Measurements from ENCODE around the gene LMTK3. TPM values are rescaled to one million over a fixed set of nuclear protein-coding genes. Genes with fewer than 3 reads are reported as not detected.

The LMTK3 gene
- total RNA-seq, 1 donor from 2014 or later, result 0.11 TPM

GRCh38 chr19:48478339-48479256 lies 33.0 kb downstream of the LMTK3 start:
- intact Hi-C loops (cut with DNase I), result no loop called here
- no peak for DNase-seq (ENCODE audit: low spot score in 2 of 2)
- no peak for TF ChIP-seq CTCF (IDR thresholded peaks at IDR 0.05)
- Histone ChIP-seq H3K4me3 (no peak overlapping the region), H3K27me3 (no peaks in the 10 kb centered on the region), H3K4me1 (peaks cover 8 to 9% of the 10 kb centered on the region in 2 donors), H3K36me3 (peaks cover 36 to 56% of the 10 kb centered on the region in 2 donors), H3K9me3 (no peaks in the 10 kb centered on the region), H3K27ac (no peak overlapping the region)

DNA sequence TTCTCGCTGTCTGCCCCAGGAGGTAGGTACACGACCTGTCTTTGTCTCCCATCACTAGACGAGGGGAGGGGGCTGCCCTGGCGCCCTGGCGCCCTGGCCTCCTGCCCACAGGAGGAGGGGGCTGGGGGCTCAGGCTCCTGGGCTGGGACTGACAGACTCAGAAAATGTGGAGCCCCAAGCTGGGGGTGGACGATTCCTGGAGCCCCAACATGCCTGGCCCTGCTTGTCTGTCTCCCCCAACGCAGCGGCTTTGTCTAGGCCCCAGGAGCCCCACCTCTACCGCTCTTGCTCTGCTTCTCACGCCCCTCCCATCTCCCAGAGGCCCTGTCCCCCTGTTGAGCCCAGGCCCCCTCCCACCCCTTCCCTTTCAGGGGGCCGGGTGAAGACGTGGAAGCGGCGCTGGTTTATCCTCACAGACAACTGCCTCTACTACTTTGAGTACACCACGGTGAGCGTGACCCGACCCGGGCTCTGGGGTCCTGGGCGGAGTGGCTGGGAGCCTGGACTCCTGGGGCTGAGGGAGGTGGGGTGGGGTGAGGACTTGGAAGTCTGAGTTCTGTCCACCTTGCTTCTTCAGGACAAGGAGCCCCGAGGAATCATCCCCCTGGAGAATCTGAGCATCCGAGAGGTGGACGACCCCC lies 33.8 kb downstream of the LMTK3 start:
- no peaks in the 10 kb centered on the region for H3K9me3 ChIP-seq
- peaks cover 44 to 64% of the 10 kb centered on the region in 2 donors for H3K36me3 ChIP-seq
- peaks cover 8 to 9% of the 10 kb centered on the region in 2 donors for H3K4me1 ChIP-seq
- no peak for TF ChIP-seq CTCF (IDR thresholded peaks at IDR 0.05)
- no peak overlapping the region for H3K4me3 ChIP-seq
- no peak for DNase-seq (ENCODE audit: low spot score in 2 of 2)
- no peaks in the 10 kb centered on the region for H3K27me3 ChIP-seq
- intact Hi-C loops (cut with DNase I), result no loop called here
- H3K27ac ChIP-seq, result no peak overlapping the region

DNA sequence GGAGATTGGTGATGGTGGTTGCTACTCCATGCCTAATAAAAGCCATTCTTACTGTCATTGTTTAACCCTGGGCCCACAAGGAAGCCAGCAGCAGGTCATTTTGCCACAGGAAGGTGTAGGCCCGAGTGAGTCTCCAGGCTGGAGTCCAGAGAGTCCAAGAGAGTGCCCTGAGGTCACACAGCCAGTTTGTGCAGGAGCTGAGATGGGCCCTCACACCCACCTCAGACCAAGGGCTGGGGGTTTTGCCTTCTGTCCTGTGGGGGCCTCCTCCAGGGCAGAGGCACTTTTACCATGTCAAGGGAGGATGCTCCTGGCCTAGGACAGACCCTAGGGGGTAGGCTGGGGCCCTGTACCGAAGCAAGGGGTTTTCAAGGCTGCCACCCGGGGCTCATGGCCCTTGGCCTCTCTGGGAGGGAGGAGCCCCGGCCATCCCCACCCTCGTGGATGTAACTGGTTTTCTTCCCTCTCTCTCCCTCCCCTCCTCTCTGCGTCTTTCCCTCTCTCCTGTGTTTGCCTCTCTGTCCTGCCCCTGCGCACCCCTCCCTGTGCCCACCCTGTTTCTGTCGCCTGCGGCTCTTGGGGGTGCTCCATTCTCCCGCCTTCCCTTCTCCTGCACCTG lies 34.5 kb downstream of the LMTK3 start:
- no peak for DNase-seq (ENCODE audit: low spot score in 2 of 2)
- H3K9me3 ChIP-seq, result no peaks in the 10 kb centered on the region
- H3K27me3 ChIP-seq, result no peaks in the 10 kb centered on the region
- no peak overlapping the region for H3K4me3 ChIP-seq
- peaks cover 50 to 71% of the 10 kb centered on the region in 2 donors for H3K36me3 ChIP-seq
- H3K27ac ChIP-seq, result no peak overlapping the region
- no peak for TF ChIP-seq CTCF (IDR thresholded peaks at IDR 0.05)
- peaks cover 8 to 9% of the 10 kb centered on the region in 2 donors for H3K4me1 ChIP-seq
- intact Hi-C loops (cut with DNase I), result no loop called here

DNA sequence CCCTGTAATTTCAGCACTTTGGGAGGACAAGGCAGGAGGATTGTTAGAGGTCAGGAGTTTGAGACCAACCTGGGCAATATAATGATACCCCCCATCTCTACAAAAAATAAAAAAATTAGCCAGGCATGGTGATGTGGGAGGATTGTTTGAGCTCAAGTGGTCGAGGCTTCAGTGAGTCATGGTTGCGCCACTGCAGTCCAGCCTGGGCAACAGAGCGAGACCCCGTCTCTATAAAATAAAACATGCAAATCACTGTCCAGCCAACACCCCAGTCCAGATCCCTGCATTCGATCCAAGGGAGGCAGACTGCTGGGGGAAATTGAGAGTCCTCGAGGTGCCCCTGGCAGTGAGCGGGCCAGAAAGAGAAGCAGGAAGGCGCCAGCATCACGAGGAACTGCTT lies 35.5 kb downstream of the LMTK3 start:
- no peak for DNase-seq (ENCODE audit: low spot score in 2 of 2)
- H3K36me3 ChIP-seq, result peaks cover 60 to 81% of the 10 kb centered on the region in 2 donors
- intact Hi-C loops (cut with DNase I), result no loop called here
- no peak for TF ChIP-seq CTCF (IDR thresholded peaks at IDR 0.05)
- H3K27ac ChIP-seq, result no peak overlapping the region
- no peaks in the 10 kb centered on the region for H3K9me3 ChIP-seq
- no peaks in the 10 kb centered on the region for H3K27me3 ChIP-seq
- H3K4me3 ChIP-seq, result no peak overlapping the region
- peaks cover 3 to 6% of the 10 kb centered on the region in 2 donors for H3K4me1 ChIP-seq

DNA sequence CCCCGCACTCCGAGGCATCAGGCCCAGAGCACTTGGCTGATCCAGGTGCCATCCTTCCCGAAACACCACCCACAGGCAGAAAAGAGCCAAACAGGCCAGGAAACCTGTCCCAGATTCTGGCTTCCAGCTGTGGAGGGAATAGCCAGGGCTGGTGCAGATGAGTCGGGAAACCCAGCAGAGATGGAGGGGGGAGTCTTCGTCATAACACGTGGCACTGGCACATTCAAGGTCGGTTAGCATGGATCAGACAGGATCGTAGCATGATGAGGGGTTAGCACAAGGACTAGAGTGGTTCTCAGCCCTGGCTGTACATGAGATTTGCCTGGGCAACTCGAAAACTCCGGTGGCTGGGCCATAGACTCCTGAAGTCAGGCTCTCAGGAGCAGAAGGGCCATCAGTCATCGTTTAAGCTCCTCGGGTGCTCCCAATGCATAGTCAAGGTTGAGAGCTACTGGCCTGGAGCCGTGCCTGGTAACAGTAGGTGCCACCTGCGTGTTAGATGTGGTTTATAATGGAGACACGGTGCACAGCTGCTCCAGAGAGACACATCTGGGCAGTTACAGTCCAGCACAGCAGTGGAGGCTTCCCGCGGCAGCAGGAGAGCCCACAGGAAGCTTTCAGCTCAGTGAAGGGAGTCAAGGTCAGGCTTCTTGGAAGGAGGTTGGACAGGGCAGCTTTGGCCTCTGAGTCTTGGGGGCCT lies 36.1 kb downstream of the LMTK3 start:
- Histone ChIP-seq H3K4me3 (no peak overlapping the region), H3K27ac (no peak overlapping the region), H3K27me3 (no peaks in the 10 kb centered on the region), H3K4me1 (peaks cover 3 to 5% of the 10 kb centered on the region in 2 donors), H3K9me3 (no peaks in the 10 kb centered on the region), H3K36me3 (peaks cover 65 to 87% of the 10 kb centered on the region in 2 donors)
- intact Hi-C loops (cut with DNase I), result no loop called here
- TF ChIP-seq CTCF (IDR thresholded peaks at IDR 0.05), result no peak
- DNase-seq (ENCODE audit: low spot score in 2 of 2), result no peak
